ENCODE results near the gene TPM2.

DNA sequence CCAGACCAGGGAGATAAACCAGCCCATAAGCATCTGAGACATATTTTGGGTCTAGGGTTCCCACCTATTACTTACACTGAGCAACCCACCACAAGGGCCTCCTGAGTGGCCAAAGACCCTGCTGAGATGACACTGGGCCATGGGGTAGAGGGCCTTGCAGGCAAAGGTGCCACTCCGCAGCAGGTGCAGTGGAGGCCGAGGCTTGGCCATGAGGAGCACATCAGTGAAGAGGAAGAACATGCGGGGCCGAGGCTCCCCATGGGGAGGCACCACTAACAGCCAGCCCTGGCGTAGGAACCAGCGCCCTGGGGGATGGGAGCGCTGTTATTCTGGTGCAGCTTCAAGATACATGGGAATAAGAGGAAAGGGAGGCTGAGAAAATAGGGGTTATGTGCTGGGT lies 27.3 kb downstream of the TPM2 start:
- TF ChIP-seq, protein P1, sequence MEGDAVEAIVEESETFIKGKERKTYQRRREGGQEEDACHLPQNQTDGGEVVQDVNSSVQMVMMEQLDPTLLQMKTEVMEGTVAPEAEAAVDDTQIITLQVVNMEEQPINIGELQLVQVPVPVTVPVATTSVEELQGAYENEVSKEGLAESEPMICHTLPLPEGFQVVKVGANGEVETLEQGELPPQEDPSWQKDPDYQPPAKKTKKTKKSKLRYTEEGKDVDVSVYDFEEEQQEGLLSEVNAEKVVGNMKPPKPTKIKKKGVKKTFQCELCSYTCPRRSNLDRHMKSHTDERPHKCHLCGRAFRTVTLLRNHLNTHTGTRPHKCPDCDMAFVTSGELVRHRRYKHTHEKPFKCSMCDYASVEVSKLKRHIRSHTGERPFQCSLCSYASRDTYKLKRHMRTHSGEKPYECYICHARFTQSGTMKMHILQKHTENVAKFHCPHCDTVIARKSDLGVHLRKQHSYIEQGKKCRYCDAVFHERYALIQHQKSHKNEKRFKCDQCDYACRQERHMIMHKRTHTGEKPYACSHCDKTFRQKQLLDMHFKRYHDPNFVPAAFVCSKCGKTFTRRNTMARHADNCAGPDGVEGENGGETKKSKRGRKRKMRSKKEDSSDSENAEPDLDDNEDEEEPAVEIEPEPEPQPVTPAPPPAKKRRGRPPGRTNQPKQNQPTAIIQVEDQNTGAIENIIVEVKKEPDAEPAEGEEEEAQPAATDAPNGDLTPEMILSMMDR (conservative IDR thresholded peaks at IDR 0.05 in 1 of 2, IDR thresholded peaks at IDR 0.05 in 1 of 2; ENCODE audit: extremely low read depth in 1 of 2, insufficient read depth in 1 of 2, low read depth in 1 of 2, low read length in 2 of 2): no peak
- no peak for TF ChIP-seq EZH2 (IDR thresholded peaks at IDR 0.05; ENCODE audit: borderline replicate concordance, low read length)
